Endothelial cell of umbilical vein (primary cell): ENCODE data around the gene OR52E1. TPM values are rescaled to one million over a fixed set of nuclear protein-coding genes. Genes with fewer than 3 reads are reported as not detected.

ENCODE experiments used
- BruUV-seq: library from RNA; stranded (reverse); fragments of 400-500 nt; replicated peaks from 2 replicates; lab custom pipeline; 2021; lab: Mats Ljungman, UMichigan
- CTCF ChIA-PET: fragments of 300-600, 350-600 bp; sonication (Branson Sonifier 250); formaldehyde crosslinking; loops from one replicate; lab custom pipeline; 2021; ENCODE audit warnings: antibody characterized with exemption, inconsistent platforms; lab: Charles Lee
- POLR2A ChIA-PET: fragments of 300-600, 350-600 bp; sonication (Branson Sonifier 250); formaldehyde crosslinking; loops from one replicate; lab custom pipeline; 2021; ENCODE audit warnings: antibody characterized with exemption, inconsistent platforms; lab: Charles Lee
- DNase-seq: peaks from one replicate; pipeline ENCODE4 v3.0.0-alpha.2; 2011; ENCODE audit warnings: low read depth, low spot score
- FAIRE-seq: peaks from 2 replicates; lab custom pipeline; 2011; peaks lifted over from hg19 to GRCh38; lab: Jason Lieb, UNC
- H2AFZ ChIP-seq: 2 replicates; pipeline ENCODE4 v1.6.0; 2012; ENCODE audit warnings: low read depth, low read length, control low read depth, inconsistent platforms
- H3K27ac ChIP-seq: 2 replicates; pipeline ENCODE4 v1.5.1; 2011; ENCODE audit warnings: low read depth, mild to moderate bottlenecking, control low read depth, low read length, moderate library complexity; ENCODE audit not compliant: insufficient read depth
- H3K27me3 ChIP-seq, 2 experiments: 2 replicates each; pipeline versions ENCODE4 v1.6.0 to v1.6.1; 2011; ENCODE audit warnings: low read length in 2 of 2, mixed read lengths in 1 of 2; ENCODE audit not compliant: control insufficient read depth in 2 of 2, insufficient read depth in 2 of 2
- H3K36me3 ChIP-seq, 2 experiments: 2 replicates in 1 of 2; 3 replicates in 1 of 2; pipeline ENCODE4 v1.5.1; 2011; ENCODE audit warnings: low read length in 2 of 2, mild to moderate bottlenecking in 1 of 2, moderate library complexity in 1 of 2; ENCODE audit not compliant: control insufficient read depth in 2 of 2, insufficient read depth in 2 of 2; ENCODE audit errors: extremely low read depth in 1 of 2
- H3K4me1 ChIP-seq: 3 replicates; pipeline ENCODE4 v1.5.1; 2011; ENCODE audit warnings: mild to moderate bottlenecking, low read length; ENCODE audit not compliant: control insufficient read depth, insufficient read depth; ENCODE audit errors: extremely low read depth
- H3K4me2 ChIP-seq: 2 replicates; pipeline ENCODE4 v1.6.1; 2011; ENCODE audit warnings: low read length, control low read depth, mixed read lengths; ENCODE audit not compliant: insufficient read depth
- H3K4me3 ChIP-seq, 3 experiments: fragments of 200-600 bp in 1 of 3; sonication (generic), shearing (Covaris generic) in 1 of 3; replicated peaks in 1 of 3; 2 replicates each; pipeline ENCODE4 v1.5.1; 2011 to 2016; ENCODE audit warnings: control low read depth in 3 of 3, low read length in 3 of 3, mild to moderate bottlenecking in 2 of 3, inconsistent platforms in 1 of 3, low read depth in 1 of 3, moderate library complexity in 1 of 3; ENCODE audit not compliant: insufficient read depth in 1 of 3
- H3K79me2 ChIP-seq: 2 replicates; pipeline ENCODE4 v1.6.0; 2012; ENCODE audit warnings: low read length, inconsistent platforms; ENCODE audit not compliant: control insufficient read depth, insufficient read depth
- H3K9ac ChIP-seq: replicated peaks from 2 replicates; pipeline ENCODE3; 2011; ENCODE audit warnings: low read length, control low read depth; ENCODE audit not compliant: insufficient read depth; ENCODE audit errors: extremely low read depth
- H3K9me1 ChIP-seq: replicated peaks from 3 replicates; pipeline ENCODE4 v1.6.0; 2011; ENCODE audit warnings: mild to moderate bottlenecking, low read length; ENCODE audit not compliant: control insufficient read depth, insufficient read depth; ENCODE audit errors: extremely low read depth
- H3K9me3 ChIP-seq: replicated peaks from 2 replicates; pipeline ENCODE4 v1.5.1; 2012; ENCODE audit warnings: low read length, inconsistent platforms; ENCODE audit not compliant: control insufficient read depth, insufficient read depth
- H4K20me1 ChIP-seq: replicated peaks from 2 replicates; pipeline ENCODE3; 2011; ENCODE audit warnings: mild to moderate bottlenecking, low read length; ENCODE audit not compliant: control insufficient read depth, insufficient read depth; ENCODE audit errors: extremely low read depth
- CTCF ChIP-seq, 2 donors: IDR thresholded peaks; 1 replicate in 1 of 2; 2 replicates in 1 of 2; pipeline ENCODE4 v1.5.1; 2011; ENCODE audit warnings: low read length in 2 of 2, mild to moderate bottlenecking in 2 of 2, moderate library complexity in 2 of 2, control low read depth in 1 of 2, inconsistent platforms in 1 of 2, low read depth in 1 of 2; ENCODE audit not compliant: insufficient read depth in 1 of 2; ENCODE audit errors: extremely low read depth in 1 of 2
- EZH2 ChIP-seq: IDR thresholded peaks from 2 replicates; pipeline ENCODE4 v1.6.1; 2012; ENCODE audit warnings: borderline replicate concordance, low read depth, mild to moderate bottlenecking, moderate library complexity, low read length, inconsistent platforms; ENCODE audit not compliant: severe bottlenecking
- FOS ChIP-seq: IDR thresholded peaks from 2 replicates; pipeline ENCODE4 v1.6.1; 2011; ENCODE audit warnings: mild to moderate bottlenecking, low read length, moderate library complexity, borderline replicate concordance; ENCODE audit not compliant: insufficient read depth
- GATA2 ChIP-seq: IDR thresholded peaks from 2 replicates; pipeline ENCODE4 v1.7.0; 2011; ENCODE audit warnings: low read depth, mild to moderate bottlenecking, moderate library complexity, mixed read lengths, low read length; ENCODE audit not compliant: insufficient read length, insufficient read depth
- JUN ChIP-seq: IDR thresholded peaks from 2 replicates; pipeline ENCODE4 v1.6.1; 2011; ENCODE audit warnings: borderline replicate concordance, low read depth; ENCODE audit not compliant: insufficient read length, insufficient read depth
- MAX ChIP-seq: IDR thresholded peaks from 2 replicates; pipeline ENCODE4 v1.6.1; 2011; ENCODE audit not compliant: insufficient read depth, insufficient read length
- MYC ChIP-seq: IDR thresholded peaks from one replicate; pipeline ENCODE4 v1.6.1; 2011; ENCODE audit warnings: mild to moderate bottlenecking, low read depth, low read length
- POLR2A ChIP-seq: IDR thresholded peaks from 2 replicates; pipeline ENCODE4 v1.6.1; 2012; ENCODE audit warnings: low read depth, mild to moderate bottlenecking, control low read depth, low read length
- POLR2AphosphoS5 ChIP-seq: IDR thresholded peaks from 2 replicates; pipeline ENCODE4 v1.6.1; 2012; ENCODE audit warnings: low read depth, mild to moderate bottlenecking, control low read depth, low read length, moderate library complexity; ENCODE audit not compliant: insufficient read depth
- dilution Hi-C: fragments of 300-500 bp; cut with MboI; formaldehyde crosslinking; loops from one replicate; pipeline ENCODE4 v1.15.0; 2019; ENCODE audit warnings: low sequenced_read_pairs; ENCODE audit not compliant: extremely low pct_ligation_motif_present
- intact Hi-C: fragments of 100-400 bp; cut with micrococcal nuclease; formaldehyde crosslinking; loops from one replicate; pipeline ENCODE4 v1.10.0; 2022
- polyA plus RNA-seq, 4 experiments: library from polyadenylated mRNA; depleted of rRNA in 3 of 4; stranded (reverse) in 3 of 4; unstranded in 1 of 4; fragments of >200 nt; gene quantifications; 2 replicates each; pipeline versions ENCODE4 v1.2.1 to v1.2.3, GENCODE V29; 2011 to 2012; ENCODE audit warnings: missing spikeins in 1 of 4
- total RNA-seq: library from RNA; stranded (reverse); gene quantifications from 2 replicates; pipeline ENCODE4 v1.2.3, GENCODE V29; 2021

Gene OR52E1
- total and polyA plus RNA-seq, 2 donors (not counting 3 experiments of a cell fraction or from before 2014, with no cell fraction given): not detected

DNA sequence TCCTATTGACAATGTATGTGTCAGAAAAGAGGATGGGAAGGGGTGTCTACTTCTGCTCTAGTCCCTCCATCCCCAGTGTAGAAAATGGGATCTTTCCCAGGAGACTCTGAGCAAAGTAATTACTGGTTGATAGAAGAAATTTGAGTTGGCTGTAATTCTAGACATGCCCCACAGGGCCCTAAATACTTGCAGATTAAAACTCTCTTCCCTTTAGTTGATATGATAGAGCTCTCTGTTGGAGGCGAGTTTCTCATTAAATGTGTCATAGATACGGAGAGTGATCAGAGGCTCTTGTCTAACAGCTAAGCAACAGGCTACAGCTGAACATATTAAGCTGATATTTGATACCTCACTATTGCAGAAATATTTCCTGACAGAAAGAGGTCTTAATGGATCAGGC lies 32.9 kb downstream of the OR52E1 start:
- H3K4me1 ChIP-seq: no peaks in the 10 kb centered on the region
- CTCF ChIA-PET: no interaction called here
- FAIRE-seq (no peak), DNase-seq (no peak)
- H3K9me1 ChIP-seq: no peaks in the 10 kb centered on the region
- no peaks in the 10 kb centered on the region for H3K27me3 ChIP-seq
- H4K20me1 ChIP-seq: no peaks in the 10 kb centered on the region
- no peak overlapping the region for H3K9ac ChIP-seq
- BruUV-seq: no TSS peak
- no peaks in the 10 kb centered on the region for H3K79me2 ChIP-seq
- intact Hi-C loops: no loop called here
- no peaks in the 10 kb centered on the region for H3K36me3 ChIP-seq
- no peak overlapping the region for H3K27ac ChIP-seq
- no peak overlapping the region for H2AFZ ChIP-seq
- H3K4me2 ChIP-seq: no peak overlapping the region
- H3K4me3 ChIP-seq: no peak overlapping the region
- TF ChIP-seq EZH2 (no peak), CTCF (IDR thresholded peaks at IDR 0.05; ENCODE audit: extremely low read depth in 1 of 2, insufficient read depth in 1 of 2, low read depth in 1 of 2, low read length in 2 of 2) (no peak), MYC (no peak), POLR2AphosphoS5 (no peak), FOS (no peak), MAX (no peak), JUN (no peak), POLR2A (no peak), GATA2 (no peak)
- POLR2A ChIA-PET: no interaction called here
- dilution Hi-C loops: no loop called here
- H3K9me3 ChIP-seq: no peaks in the 10 kb centered on the region
